ENCODE results near the gene TFCP2. TPM values are rescaled to one million over a fixed set of nuclear protein-coding genes. Genes with fewer than 3 reads are reported as not detected.

The TFCP2 gene
- total and polyA plus RNA-seq, 7 donors, result 7.8 to 24.6 (median 16.4) TPM

DNA sequence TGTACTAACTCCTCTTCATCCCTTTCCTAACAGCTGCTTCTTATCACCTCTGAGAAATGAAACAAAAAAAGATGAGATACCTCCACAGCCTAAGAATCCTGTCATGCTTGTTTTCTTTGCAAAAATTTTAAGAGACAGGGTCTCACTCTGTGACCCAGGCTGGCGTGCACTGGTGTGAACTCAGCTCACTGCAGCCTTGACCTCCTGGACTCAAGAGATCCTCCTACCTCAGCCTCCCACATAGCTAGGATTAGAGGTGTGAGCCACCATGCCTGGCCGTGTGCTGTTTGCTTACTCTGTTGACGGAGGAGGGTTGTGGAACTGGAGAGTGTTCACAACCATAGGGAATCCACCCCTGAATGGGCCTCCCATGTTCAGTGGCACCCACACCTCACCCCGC is 105.7 kb downstream of the TFCP2 start:
- intact Hi-C loops (cut with DNase I), result no loop called here
- no peaks in the 10 kb centered on the region for H3K9me3 ChIP-seq
- H3K36me3 ChIP-seq (ENCODE audit: insufficient read depth in 1 of 2, low read depth in 1 of 2), result peaks cover 18 to 98% of the 10 kb centered on the region in 2 donors
- H3K27ac ChIP-seq, result no peak overlapping the region
- TF ChIP-seq, protein P1, sequence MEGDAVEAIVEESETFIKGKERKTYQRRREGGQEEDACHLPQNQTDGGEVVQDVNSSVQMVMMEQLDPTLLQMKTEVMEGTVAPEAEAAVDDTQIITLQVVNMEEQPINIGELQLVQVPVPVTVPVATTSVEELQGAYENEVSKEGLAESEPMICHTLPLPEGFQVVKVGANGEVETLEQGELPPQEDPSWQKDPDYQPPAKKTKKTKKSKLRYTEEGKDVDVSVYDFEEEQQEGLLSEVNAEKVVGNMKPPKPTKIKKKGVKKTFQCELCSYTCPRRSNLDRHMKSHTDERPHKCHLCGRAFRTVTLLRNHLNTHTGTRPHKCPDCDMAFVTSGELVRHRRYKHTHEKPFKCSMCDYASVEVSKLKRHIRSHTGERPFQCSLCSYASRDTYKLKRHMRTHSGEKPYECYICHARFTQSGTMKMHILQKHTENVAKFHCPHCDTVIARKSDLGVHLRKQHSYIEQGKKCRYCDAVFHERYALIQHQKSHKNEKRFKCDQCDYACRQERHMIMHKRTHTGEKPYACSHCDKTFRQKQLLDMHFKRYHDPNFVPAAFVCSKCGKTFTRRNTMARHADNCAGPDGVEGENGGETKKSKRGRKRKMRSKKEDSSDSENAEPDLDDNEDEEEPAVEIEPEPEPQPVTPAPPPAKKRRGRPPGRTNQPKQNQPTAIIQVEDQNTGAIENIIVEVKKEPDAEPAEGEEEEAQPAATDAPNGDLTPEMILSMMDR (IDR thresholded peaks at IDR 0.05), result no peak
- no peak for DNase-seq
- H3K27me3 ChIP-seq (ENCODE audit: insufficient read depth in 3 of 3, low read length in 2 of 3), result no peaks in the 10 kb centered on the region
- 89 to 92% (median 91%) methylated on average over 4 of the region's 4 CpGs for WGBS, 3 donors
- no peak for ATAC-seq
- no peak overlapping the region for H3K4me3 ChIP-seq
- no peaks in the 10 kb centered on the region for H3K4me1 ChIP-seq

DNA sequence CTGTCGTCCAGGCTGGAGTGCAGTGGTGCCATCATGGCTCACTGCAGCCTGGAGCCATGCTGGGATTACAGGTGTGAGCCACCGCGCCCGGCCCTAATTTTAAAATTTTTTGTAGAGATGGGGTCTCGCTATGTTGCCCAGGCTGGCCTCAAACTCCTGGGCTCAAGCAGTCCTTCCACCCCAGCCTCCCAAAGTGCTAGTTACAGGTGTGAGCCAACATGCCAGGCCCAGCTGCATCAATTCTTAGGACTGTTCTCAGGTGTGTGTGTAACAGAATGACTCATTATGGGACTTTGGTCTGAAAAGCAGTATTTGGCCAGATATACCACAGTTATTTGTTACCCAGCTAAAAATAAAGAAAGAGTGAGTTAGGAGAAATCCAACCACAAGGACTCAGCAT is 107.4 kb downstream of the TFCP2 start:
- ATAC-seq (no peak), DNase-seq (no peak)
- WGBS, 3 donors, result 90 to 95% (median 92%) methylated on average over 5 of the region's 5 CpGs
- H3K36me3 ChIP-seq (ENCODE audit: insufficient read depth in 1 of 2, low read depth in 1 of 2), result peaks cover 18 to 93% of the 10 kb centered on the region in 2 donors
- no peak overlapping the region for H3K27ac ChIP-seq
- H3K4me3 ChIP-seq, result no peak overlapping the region
- H3K9me3 ChIP-seq, result no peaks in the 10 kb centered on the region
- H3K4me1 ChIP-seq, result no peaks in the 10 kb centered on the region
- TF ChIP-seq, protein P1 (IDR thresholded peaks at IDR 0.05), result no peak
- intact Hi-C loops (cut with DNase I), result no loop called here
- H3K27me3 ChIP-seq (ENCODE audit: insufficient read depth in 3 of 3, low read length in 2 of 3), result no peaks in the 10 kb centered on the region

DNA sequence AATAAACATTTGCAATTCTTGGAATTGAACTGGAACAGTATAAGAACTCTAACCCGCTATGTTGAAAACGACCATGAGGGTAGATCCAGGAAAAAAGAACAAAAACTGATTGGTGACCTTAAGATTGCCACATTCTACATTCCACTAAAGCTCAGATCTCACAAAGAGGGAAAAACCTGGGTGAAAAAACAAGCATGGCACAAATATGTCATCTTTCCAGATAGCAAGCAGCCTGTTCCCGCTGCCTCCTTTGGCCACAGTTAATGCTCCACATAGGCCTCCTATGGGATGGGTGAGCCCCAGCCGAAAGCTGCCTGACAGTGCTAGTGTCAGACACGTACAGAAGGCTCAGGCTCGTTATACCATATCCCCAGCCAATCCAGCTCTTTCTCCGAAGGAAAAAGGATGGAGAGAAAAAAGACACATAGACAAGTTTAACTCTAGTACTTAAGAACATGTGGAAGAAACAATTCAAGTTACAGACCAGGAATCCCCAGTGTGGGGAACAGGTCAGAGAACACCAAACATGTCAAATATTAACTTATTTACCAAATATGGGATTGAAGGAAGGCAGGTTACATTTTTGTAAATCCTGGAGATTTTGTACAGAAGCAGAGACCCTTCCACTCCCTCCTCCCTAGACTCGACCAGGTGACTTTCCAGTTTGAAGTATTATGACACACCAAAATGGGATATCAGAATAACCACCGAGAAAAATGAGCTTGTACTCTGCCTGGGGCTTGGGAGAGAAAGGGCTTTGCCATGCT is 110.1 kb downstream of the TFCP2 start:
- Histone ChIP-seq H3K27ac (no peak overlapping the region), H3K4me1 (no peaks in the 10 kb centered on the region), H3K36me3 (ENCODE audit: insufficient read depth in 1 of 2, low read depth in 1 of 2) (peaks cover 27 to 94% of the 10 kb centered on the region in 2 donors), H3K9me3 (no peaks in the 10 kb centered on the region), H3K4me3 (no peak overlapping the region), H3K27me3 (ENCODE audit: insufficient read depth in 3 of 3, low read length in 2 of 3) (no peaks in the 10 kb centered on the region)
- TF ChIP-seq, protein P1 (IDR thresholded peaks at IDR 0.05), result no peak
- intact Hi-C loops (cut with DNase I), result no loop called here
- ATAC-seq (no peak), DNase-seq (no peak)
- WGBS, 3 donors, result 69 to 79% (median 71%) methylated on average over 9 of the region's 9 CpGs

DNA sequence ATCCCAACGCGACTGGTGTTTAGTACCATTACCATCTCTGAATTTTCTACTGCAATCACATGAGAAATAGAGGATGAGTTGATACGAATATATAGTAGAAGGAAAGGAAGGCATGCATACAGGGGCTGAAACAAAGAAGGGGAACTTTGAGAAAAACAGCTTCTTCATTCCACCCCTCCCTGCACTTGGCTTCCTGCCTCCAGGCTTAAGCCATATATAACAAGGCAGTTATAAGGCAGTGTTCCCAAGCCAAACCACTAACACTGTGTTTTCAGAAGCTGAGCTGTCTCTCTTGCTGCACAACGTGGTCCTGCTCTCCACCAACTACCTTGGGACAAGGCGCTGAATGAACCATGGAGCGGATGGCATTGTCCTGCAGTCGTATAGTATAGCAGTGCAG is 113.8 kb downstream of the TFCP2 start:
- intact Hi-C loops (cut with DNase I), result no loop called here
- H3K4me3 ChIP-seq, result no peak overlapping the region
- H3K36me3 ChIP-seq (ENCODE audit: insufficient read depth in 1 of 2, low read depth in 1 of 2), result peaks cover 25 to 94% of the 10 kb centered on the region in 2 donors
- no peaks in the 10 kb centered on the region for H3K27me3 ChIP-seq (ENCODE audit: insufficient read depth in 3 of 3, low read length in 2 of 3)
- DNase-seq (no peak), ATAC-seq (no peak)
- 85 to 89% (median 86%) methylated on average over 7 of the region's 7 CpGs for WGBS, 3 donors
- H3K9me3 ChIP-seq, result no peaks in the 10 kb centered on the region
- no peaks in the 10 kb centered on the region for H3K4me1 ChIP-seq
- H3K27ac ChIP-seq, result no peak overlapping the region
- TF ChIP-seq, protein P1 (IDR thresholded peaks at IDR 0.05), result no peak

DNA sequence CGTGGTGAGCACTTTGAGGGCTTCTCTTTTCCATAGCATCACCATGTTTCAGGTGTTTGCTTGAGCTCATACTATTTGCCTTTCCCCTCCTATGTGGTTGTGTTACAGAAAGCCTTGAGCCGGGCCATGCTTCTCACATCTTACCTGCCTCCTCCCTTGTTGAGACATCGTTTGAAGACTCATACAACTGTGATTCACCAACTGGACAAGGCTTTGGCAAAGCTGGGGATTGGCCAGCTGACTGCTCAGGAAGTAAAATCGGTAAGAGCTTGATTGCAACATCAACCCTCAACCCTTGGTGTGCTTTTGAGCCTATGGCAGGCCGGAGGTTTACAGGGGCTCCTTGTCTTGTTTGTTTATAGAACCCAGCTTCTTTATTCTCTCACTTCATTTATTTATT is 116.7 kb downstream of the TFCP2 start:
- Histone ChIP-seq H3K9me3 (no peaks in the 10 kb centered on the region), H3K27me3 (ENCODE audit: insufficient read depth in 3 of 3, low read length in 2 of 3) (no peaks in the 10 kb centered on the region), H3K36me3 (ENCODE audit: insufficient read depth in 1 of 2, low read depth in 1 of 2) (peaks cover 23 to 100% of the 10 kb centered on the region in 2 donors), H3K27ac (no peak overlapping the region), H3K4me1 (no peaks in the 10 kb centered on the region), H3K4me3 (no peak overlapping the region)
- 61 to 87% (median 68%) methylated on average over 5 of the region's 5 CpGs for WGBS, 3 donors
- intact Hi-C loops (cut with DNase I), result no loop called here
- peak; percentile 51 to 84 (median 78) for ATAC-seq
- TF ChIP-seq, protein P1 (IDR thresholded peaks at IDR 0.05), result no peak
- peak; percentile 62 to 76 for DNase-seq

All from psoas muscle (tissue), 8 donors.